GM12872 (cell line): ENCODE data around the gene SYNDIG1.

Experiments used
- TF ChIP-seq, protein P1 (sequence below): IDR thresholded peaks from 3 replicates; pipeline ENCODE4 v1.5.1; 2011; ENCODE audit warnings: low read depth, mild to moderate bottlenecking, low read length, moderate library complexity; ENCODE audit not compliant: insufficient read depth

SYNDIG1 gene

DNA sequence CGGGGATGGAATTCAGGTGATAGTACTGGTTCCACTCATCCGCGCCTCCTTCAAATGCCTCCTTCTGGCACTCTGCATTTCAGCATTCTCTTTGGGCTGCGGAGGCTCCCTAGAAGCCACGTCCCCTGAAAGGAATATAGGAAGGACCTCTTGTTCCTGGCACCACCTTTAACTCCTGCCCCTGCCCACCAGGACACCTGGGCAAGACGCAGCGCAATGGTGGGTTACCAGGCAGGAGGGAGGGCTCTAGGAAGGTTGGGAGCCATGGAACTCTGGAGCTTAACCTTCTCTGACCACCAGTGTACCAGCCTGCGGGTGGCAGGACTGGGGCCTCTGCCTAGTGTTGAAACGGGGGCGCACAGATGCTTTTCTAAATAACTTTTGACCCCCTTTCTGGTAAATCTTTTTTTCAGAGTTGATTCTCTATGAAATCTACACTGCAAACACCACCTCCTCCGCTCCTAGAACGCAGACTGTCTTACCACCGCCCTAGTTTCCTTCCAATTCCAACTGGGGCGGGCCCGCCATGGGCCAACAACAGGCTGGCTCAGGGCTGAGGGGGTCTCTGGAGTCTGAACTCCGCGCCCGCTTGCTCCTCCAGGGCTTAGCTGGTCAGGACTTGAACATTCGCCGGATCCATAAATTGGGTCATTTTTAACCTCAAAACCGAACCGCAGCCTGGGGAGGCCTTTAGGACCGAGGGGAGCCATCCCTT lies 871 bp upstream of the SYNDIG1 start:
- TF ChIP-seq, protein P1, sequence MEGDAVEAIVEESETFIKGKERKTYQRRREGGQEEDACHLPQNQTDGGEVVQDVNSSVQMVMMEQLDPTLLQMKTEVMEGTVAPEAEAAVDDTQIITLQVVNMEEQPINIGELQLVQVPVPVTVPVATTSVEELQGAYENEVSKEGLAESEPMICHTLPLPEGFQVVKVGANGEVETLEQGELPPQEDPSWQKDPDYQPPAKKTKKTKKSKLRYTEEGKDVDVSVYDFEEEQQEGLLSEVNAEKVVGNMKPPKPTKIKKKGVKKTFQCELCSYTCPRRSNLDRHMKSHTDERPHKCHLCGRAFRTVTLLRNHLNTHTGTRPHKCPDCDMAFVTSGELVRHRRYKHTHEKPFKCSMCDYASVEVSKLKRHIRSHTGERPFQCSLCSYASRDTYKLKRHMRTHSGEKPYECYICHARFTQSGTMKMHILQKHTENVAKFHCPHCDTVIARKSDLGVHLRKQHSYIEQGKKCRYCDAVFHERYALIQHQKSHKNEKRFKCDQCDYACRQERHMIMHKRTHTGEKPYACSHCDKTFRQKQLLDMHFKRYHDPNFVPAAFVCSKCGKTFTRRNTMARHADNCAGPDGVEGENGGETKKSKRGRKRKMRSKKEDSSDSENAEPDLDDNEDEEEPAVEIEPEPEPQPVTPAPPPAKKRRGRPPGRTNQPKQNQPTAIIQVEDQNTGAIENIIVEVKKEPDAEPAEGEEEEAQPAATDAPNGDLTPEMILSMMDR, result no peak

DNA sequence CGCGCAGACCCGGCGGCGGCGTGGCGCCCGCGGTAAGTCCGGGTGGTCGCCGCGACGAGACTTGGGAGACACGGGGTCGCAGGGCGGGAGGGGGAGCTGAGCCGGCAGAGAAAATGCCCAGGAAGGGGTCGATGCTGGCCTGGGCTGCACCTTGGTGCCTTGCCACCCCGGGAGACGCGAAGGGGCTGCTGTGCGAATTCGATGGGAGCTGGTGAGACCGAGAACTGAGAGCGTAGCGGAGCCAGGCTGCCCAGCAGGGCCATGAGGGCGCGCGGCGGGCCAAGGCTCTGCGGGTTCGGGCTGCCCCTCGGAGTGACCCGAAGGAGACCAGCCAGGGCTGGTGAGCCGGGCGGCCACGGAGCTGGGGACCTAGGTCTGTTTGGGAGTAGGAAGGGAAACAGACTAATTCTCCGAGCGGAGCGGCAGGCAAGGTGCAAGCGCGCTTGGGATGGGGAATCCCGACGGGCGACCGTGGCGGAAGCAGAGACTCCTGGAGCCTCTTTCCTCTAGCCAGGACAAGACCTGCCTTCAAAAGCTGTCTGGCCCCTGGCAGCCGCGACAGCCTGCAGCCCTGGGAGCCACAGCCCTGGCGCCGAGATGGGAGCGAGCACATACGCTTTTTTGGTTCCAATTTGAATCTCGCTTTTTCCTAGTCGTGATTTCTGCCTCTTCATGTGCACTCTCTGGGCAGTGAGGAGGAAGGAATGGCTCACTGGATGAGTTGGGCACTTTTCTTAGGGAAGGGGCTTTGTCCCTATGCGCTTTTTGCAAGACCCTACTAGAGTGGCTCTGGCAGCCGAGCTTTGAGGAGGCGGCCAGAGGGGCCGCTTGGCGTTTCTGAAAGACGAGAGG lies 691 bp downstream of the SYNDIG1 start:
- TF ChIP-seq, protein P1, result no peak

DNA sequence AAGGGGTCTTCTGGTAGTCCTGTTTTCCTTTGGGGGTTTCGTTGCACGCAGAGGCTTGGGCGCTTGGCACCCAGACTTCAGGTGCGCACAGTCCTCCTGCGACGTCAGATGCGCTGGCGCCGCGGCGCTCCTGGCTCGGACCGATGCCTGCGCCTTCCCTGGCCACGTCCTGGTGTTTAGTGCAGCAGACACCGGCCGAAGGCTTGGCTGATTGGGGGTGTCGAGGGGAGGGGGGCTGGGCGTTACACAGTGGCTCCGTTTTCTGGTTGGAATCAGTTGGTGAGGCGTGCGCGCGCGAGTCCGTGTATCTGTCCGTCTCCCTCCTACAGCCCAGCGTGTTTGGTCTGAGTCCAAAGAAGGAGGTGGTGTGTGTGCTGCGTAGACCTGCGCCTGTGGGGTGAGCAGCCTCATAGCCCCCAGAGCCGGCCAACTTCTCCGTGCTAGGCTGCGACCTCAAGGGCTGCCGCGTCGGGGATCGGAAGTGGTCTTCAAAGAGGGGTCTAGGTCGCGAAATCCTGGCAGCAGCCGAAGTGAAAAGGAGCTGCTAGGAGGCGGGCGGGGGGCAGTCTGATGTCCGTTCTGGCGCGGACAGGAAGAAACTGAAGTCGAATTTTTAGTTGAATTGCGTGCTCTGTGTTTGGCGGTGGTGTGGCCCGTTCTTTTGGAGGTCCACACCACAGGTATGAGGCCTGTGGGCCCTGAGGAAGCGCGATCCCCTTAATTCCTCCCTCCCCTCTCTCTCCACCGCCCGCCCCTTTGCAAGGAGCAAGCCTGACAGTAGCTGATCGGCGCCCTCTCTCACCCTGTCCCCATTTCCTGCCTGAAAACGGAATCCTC lies 1.5 kb downstream of the SYNDIG1 start:
- TF ChIP-seq, protein P1, result no peak

DNA sequence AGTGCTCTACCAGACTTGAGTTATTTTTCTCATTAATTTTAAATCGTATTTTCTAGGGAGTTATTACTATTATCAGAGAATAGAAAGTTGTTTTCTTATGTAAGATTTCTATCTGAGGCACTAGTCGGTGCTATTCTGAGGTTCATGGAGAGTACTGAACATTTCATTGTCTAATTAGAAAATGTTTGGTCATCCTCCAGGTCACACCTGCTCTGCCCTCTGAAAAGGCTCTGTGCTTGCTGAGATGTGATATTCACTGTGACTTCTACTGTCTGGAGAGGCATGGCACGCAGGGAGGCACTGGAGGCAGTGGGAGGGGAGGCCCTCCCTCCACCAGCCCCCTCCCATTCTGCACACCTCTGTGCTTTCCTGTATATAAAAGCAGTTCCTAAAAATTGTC lies 3.0 kb downstream of the SYNDIG1 start:
- TF ChIP-seq, protein P1, result no peak

DNA sequence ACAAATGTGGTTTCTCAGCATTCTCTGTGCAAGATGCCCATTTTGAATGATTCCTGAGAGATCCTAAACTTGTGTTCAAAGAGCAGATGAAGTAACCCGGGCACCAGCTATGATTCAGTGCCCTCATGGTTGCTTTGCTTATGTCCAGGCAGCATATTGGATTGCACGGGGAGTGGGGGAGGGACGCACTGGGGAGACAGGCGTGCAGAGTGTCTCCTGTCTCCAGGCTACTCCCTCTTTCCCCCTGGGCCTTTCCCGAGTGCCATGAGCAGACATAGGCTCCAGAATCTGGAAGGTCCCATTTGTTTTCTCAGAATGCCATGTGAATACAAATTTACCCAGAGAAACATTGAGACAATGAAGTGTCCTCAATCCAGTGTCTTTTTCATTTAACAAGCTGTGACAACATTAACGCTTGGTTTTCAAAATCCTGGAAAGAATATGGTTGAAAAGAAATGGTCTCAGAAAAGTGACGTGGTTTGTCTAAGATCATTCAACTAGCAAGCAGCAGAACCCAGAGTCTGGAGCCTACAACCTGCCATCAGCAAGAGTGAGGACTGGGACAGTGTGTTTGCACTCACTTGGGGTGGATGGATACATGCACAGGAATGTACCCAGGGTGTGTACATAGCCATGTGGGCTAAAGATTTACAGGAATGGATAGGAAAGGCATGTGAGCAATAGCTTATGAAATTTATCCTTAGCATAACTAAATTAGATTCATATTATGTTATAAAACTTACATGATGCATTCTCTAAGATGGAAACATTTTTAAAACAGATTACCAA lies 4.2 kb downstream of the SYNDIG1 start:
- TF ChIP-seq, protein P1, result no peak

DNA sequence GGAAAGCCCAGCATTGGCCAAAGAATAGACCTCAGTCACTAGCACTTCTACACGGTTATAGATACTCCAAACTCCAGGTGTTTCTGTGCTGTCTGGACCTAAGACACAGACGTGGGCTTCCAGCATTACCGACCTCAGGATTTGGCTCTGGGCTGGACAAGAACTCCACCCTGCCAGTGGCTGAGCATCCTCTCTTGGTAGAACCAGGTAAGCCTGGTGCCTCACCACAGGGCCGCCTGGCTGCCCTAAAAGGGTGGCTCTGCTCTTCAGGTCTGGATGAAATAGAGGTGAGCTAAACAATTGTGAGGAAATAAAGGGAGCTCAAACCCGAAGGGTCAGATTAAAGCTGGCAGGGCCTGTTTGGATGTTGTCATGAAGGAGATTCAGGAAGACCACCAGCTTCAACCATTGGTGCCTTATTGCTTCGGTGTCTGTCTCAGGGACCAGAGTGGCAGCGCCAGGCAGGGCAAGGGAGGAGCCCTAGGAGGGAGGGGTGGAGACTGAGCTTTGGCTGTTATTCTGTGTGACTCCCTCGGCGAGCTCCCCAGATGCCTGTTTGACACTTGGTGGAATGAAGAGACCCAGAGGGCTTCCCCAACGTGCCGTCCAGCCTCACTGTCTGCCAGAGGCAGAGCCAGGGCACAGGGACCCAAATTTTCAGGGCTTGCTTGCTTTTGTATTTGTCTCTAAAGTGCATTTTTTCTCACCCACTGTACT lies 8.6 kb downstream of the SYNDIG1 start:
- TF ChIP-seq, protein P1, result no peak
